Erythroblast (primary cell): ENCODE measurements around the gene AMER1.

Source experiments
- GATA1 ChIP-seq: IDR thresholded peaks from 2 replicates; pipeline ENCODE4 v1.6.1; 2011; ENCODE audit warnings: low read depth, mild to moderate bottlenecking, control low read depth, low read length, moderate library complexity
- POLR2A ChIP-seq: IDR thresholded peaks from 2 replicates; pipeline ENCODE4 v1.6.1; 2011; ENCODE audit warnings: mild to moderate bottlenecking, low read length

DNA sequence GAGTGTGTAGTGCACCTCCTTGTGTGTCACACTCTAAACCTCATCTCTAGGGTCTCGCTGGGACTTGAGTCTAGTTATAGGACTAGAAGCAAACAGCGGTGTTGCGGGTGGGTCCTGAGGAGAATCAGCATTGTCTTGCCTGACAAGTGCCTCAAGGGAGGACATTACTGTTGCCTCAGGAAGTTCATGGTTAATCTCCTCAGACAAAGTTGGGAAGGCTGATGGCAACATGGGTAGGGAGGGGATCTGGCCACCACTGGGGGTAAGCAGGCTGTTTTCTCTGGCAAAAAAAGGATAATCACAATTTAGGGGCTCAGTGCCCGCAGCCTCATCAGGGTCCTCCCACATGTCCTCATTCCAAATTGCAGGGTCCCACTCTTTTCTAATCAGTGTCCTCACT is 12.5 kb upstream of the AMER1 start:
- TF ChIP-seq POLR2A = no peak
- TF ChIP-seq GATA1 = no peak
